Esophagus muscularis mucosa (tissue), 4 donors: ENCODE measurements around the gene WWTR1.

Source experiments
- CTCF ChIP-seq, 3 experiments: fragments of 200-600 bp in 2 of 3; fragments of 450-650 bp in 1 of 3; sonication (generic) in 2 of 3; IDR thresholded peaks; one replicate each; pipeline ENCODE4 v1.5.1; 2017 to 2019; ENCODE audit warnings: antibody characterized with exemption in 3 of 3, mild to moderate bottlenecking in 2 of 3, moderate library complexity in 1 of 3
- EP300 ChIP-seq: sonication (generic); formaldehyde crosslinking; IDR thresholded peaks from one replicate; pipeline ENCODE4 v1.6.1; 2017; ENCODE audit warnings: antibody characterized with exemption
- POLR2A ChIP-seq: fragments of 450-650 bp; IDR thresholded peaks from one replicate; pipeline ENCODE4 v1.6.1; 2017; ENCODE audit warnings: antibody characterized with exemption, moderate library complexity, mild to moderate bottlenecking, low read depth

GRCh38 chr3:149628957-149629670 is 28.7 kb downstream of the WWTR1 start:
- no peak for TF ChIP-seq CTCF (IDR thresholded peaks at IDR 0.05)
- TF ChIP-seq POLR2A = no peak
- no peak for TF ChIP-seq EP300
